Pancreas (tissue), 10 donors: ENCODE results near the gene SPRR5. TPM values are rescaled to one million over a fixed set of nuclear protein-coding genes. Genes with fewer than 3 reads are reported as not detected.

Experiments used
- ATAC-seq, 4 donors: fragments of 200-7000 bp; cut with Tn5 transposase; one replicate each; pipeline versions ENCODE4 v1.8.0 to v1.9.1; 2020; ENCODE audit warnings: mild to moderate bottlenecking in 4 of 4, moderate library complexity in 4 of 4
- DNase-seq, 6 donors: peaks; one replicate each; pipeline ENCODE4 v3.0.0-alpha.2; 2020
- FAIRE-seq: peaks from 2 replicates; lab custom pipeline; 2012; peaks lifted over from hg19 to GRCh38; lab: Jason Lieb, UNC
- H3K27ac ChIP-seq, 4 donors: fragments of 200-600 bp; sonication (generic); 1 replicate in 3 of 4; 2 replicates in 1 of 4; pipeline versions ENCODE4 v1.5.0 to v1.8.0; 2020
- H3K27me3 ChIP-seq, 4 donors: fragments of 200-600 bp; one replicate each; pipeline ENCODE4 v1.8.0; 2021
- H3K36me3 ChIP-seq, 3 donors: fragments of 200-600 bp; sonication (generic) in 1 of 3; one replicate each; pipeline versions ENCODE4 v1.5.0 to v1.8.0; 2020 to 2021
- H3K4me1 ChIP-seq, 3 donors: fragments of 200-600 bp; one replicate each; pipeline ENCODE4 v1.8.0; 2021
- H3K4me3 ChIP-seq, 4 donors: fragments of 200-600 bp; sonication (generic) in 2 of 4; one replicate each; pipeline versions ENCODE4 v1.5.0 to v1.8.0; 2020 to 2021
- H3K9me3 ChIP-seq, 4 donors: fragments of 200-600 bp; one replicate each; pipeline ENCODE4 v1.8.0; 2021
- CTCF ChIP-seq, 4 donors: fragments of 200-600 bp; sonication (generic) in 3 of 4; IDR thresholded peaks; one replicate each; pipeline versions ENCODE4 v1.5.0 to v1.8.0; 2021; ENCODE audit warnings: antibody characterized with exemption in 4 of 4
- WGBS, 2 donors: extraction: QIAGEN DNeasy Blood & Tissue Kit; methylation state at CpG; one replicate each; pipeline ENCODE4 v1.1.7; 2013; 5-methylcytosine and 5-hydroxymethylcytosine counted together
- intact Hi-C, 3 donors: fragments of 100-400 bp; cut with DNase I; formaldehyde crosslinking; loops; one replicate each; pipeline versions ENCODE4 v1.11.1 to v1.14.2; 2022
- polyA plus RNA-seq, 2 donors: library from polyadenylated mRNA; stranded (reverse); fragments of 200-250 nt; gene quantifications; one replicate each; pipeline ENCODE4 v1.2.3, GENCODE V29; 2013
- total RNA-seq, 6 donors: library from RNA; stranded (reverse); fragmentation: NEBNext Ultra II Directional in 4 of 6; extraction: Animal tissue kit (Norgen Biotek cat#: 25700) in 4 of 6; gene quantifications; one replicate each; pipeline versions ENCODE4 v1.2.1 to v1.2.4, GENCODE V29; 2021 to 2023
- donor health status: healthy with polysubstance abuse.
- donor health status: DM: no; HTN: no; CAD: no; lungs with moderate emphysema.
- donor health status: DM: no; HTN: no; CAD: no.
- donor health status: control.
- donor health status: control.
- donor health status: Bipolar disorder and iron deficiency.
- donor health status: DM: yes; HTN: yes; CAD: no.
- donor health status: DM: no; HTN: no; CAD: no.
- donor health status: DM: no; HTN: no; CAD: no.
- donor health status: DM: yes; HTN: yes; CAD: no.

The SPRR5 gene
- total and polyA plus RNA-seq, 8 donors: not detected

GRCh38 chr1:152968248-152968647, 21.2 kb downstream of the SPRR5 start:
- TF ChIP-seq CTCF (IDR thresholded peaks at IDR 0.05): no peak
- no peaks in the 10 kb centered on the region for H3K27me3 ChIP-seq
- H3K27ac ChIP-seq: no peak overlapping the region
- H3K4me1 ChIP-seq: no peaks in the 10 kb centered on the region
- ATAC-seq (no peak), DNase-seq (no peak), FAIRE-seq (no peak)
- H3K9me3 ChIP-seq: no peaks in the 10 kb centered on the region
- intact Hi-C loops: no loop called here
- H3K36me3 ChIP-seq: no peaks in the 10 kb centered on the region
- H3K4me3 ChIP-seq: no peak overlapping the region
- WGBS, 2 donors: 51 to 66% methylated on average over 2 of the region's 2 CpGs

GRCh38 chr1:152969036-152969435, 22.0 kb downstream of the SPRR5 start:
- H3K4me3 ChIP-seq: no peak overlapping the region
- WGBS, 2 donors: 76 to 80% methylated on average over 2 of the region's 2 CpGs
- H3K27me3 ChIP-seq: no peaks in the 10 kb centered on the region
- no peak for ATAC-seq
- no peaks in the 10 kb centered on the region for H3K36me3 ChIP-seq
- no peaks in the 10 kb centered on the region for H3K4me1 ChIP-seq
- no peak for TF ChIP-seq CTCF (IDR thresholded peaks at IDR 0.05)
- intact Hi-C loops: no loop called here
- FAIRE-seq: no peak
- DNase-seq: no peak
- H3K27ac ChIP-seq: no peak overlapping the region
- no peaks in the 10 kb centered on the region for H3K9me3 ChIP-seq

- DNase-seq: no peak
- no peaks in the 10 kb centered on the region for H3K9me3 ChIP-seq
- ATAC-seq: no peak
- intact Hi-C loops: no loop called here
- TF ChIP-seq CTCF (IDR thresholded peaks at IDR 0.05): no peak
- no peaks in the 10 kb centered on the region for H3K4me1 ChIP-seq
- H3K27ac ChIP-seq: no peak within 1 kb of the TSS
- no peaks in the 10 kb centered on the region for H3K27me3 ChIP-seq
- no peak for FAIRE-seq
- 89 to 91% methylated on average over 6 of the region's 6 CpGs for WGBS, 2 donors
- no peaks in the 10 kb centered on the region for H3K36me3 ChIP-seq
- H3K4me3 ChIP-seq: no peak within 1 kb of the TSS
These were observed 23.5 kb downstream of the SPRR5 start, which contains the start of gene SPRR4 for GRCh38 chr1:152970495-152970894. Gene SPRR4 (plus strand): TSS chr1:152970648. CDS start chr1:152971891, 1,243 bp downstream.

- Histone ChIP-seq H3K27ac (no peak overlapping the region), H3K27me3 (no peaks in the 10 kb centered on the region), H3K36me3 (no peaks in the 10 kb centered on the region), H3K9me3 (no peaks in the 10 kb centered on the region), H3K4me1 (no peaks in the 10 kb centered on the region), H3K4me3 (no peak overlapping the region)
- no peak for TF ChIP-seq CTCF (IDR thresholded peaks at IDR 0.05)
- intact Hi-C loops: no loop called here
- no peak for ATAC-seq
- no peak for FAIRE-seq
- 75 to 85% methylated on average over 4 of the region's 4 CpGs for WGBS, 2 donors
- DNase-seq: no peak
These were observed 25.3 kb downstream of the SPRR5 start for GRCh38 chr1:152972196-152972886.

- FAIRE-seq (no peak), ATAC-seq (no peak), DNase-seq (no peak)
- TF ChIP-seq CTCF (IDR thresholded peaks at IDR 0.05): no peak
- Histone ChIP-seq H3K27me3 (no peaks in the 10 kb centered on the region), H3K36me3 (no peaks in the 10 kb centered on the region), H3K4me1 (no peaks in the 10 kb centered on the region), H3K4me3 (no peak overlapping the region), H3K27ac (no peak overlapping the region), H3K9me3 (no peaks in the 10 kb centered on the region)
- WGBS, 2 donors: 60 to 69% methylated on average over 1 of the region's 1 CpG
- intact Hi-C loops: no loop called here
These were observed 29.7 kb downstream of the SPRR5 start for GRCh38 chr1:152976688-152977087.
